Lung (tissue), 12 donors: ENCODE measurements around the gene LVRN. TPM values are rescaled to one million over a fixed set of nuclear protein-coding genes. Genes with fewer than 3 reads are reported as not detected.

Source experiments
- ATAC-seq: fragments of 200-7000 bp; cut with Tn5 transposase; one replicate; pipeline ENCODE4 v1.9.1; 2020; ENCODE audit warnings: moderate number of reproducible peaks; ENCODE audit not compliant: insufficient read depth, low FRiP score
- DNase-seq, 3 donors: peaks; one replicate each; pipeline ENCODE4 v3.0.0-alpha.2; 2013 to 2017
- H3K27ac ChIP-seq, 2 donors: one replicate each; pipeline ENCODE4 v1.5.1; 2013; ENCODE audit warnings: mild to moderate bottlenecking in 2 of 2, moderate library complexity in 2 of 2, control low read depth in 1 of 2, inconsistent platforms in 1 of 2, low read depth in 1 of 2, low read length in 1 of 2
- H3K27me3 ChIP-seq, 3 donors: one replicate each; pipeline ENCODE4 v1.5.1; 2013; ENCODE audit warnings: low read length in 2 of 3; ENCODE audit not compliant: control insufficient read depth in 3 of 3, insufficient read depth in 3 of 3
- H3K36me3 ChIP-seq, 4 donors: one replicate each; pipeline ENCODE4 v1.5.1; 2013; ENCODE audit warnings: low read length in 4 of 4, mild to moderate bottlenecking in 1 of 4, moderate library complexity in 1 of 4; ENCODE audit not compliant: control insufficient read depth in 4 of 4, insufficient read depth in 4 of 4
- H3K4me1 ChIP-seq, 5 donors: one replicate each; pipeline ENCODE4 v1.5.1; 2013; ENCODE audit warnings: low read length in 5 of 5, mild to moderate bottlenecking in 2 of 5, moderate library complexity in 1 of 5; ENCODE audit not compliant: control insufficient read depth in 5 of 5, insufficient read depth in 5 of 5
- H3K4me3 ChIP-seq: one replicate; pipeline ENCODE4 v1.5.1; 2013; ENCODE audit warnings: mild to moderate bottlenecking, control low read depth, moderate library complexity
- H3K9ac ChIP-seq, 2 donors: one replicate each; pipeline ENCODE4 v1.5.1; 2013; ENCODE audit warnings: low read length in 2 of 2, control low read depth in 1 of 2; ENCODE audit not compliant: insufficient read depth in 1 of 2
- H3K9me3 ChIP-seq, 4 donors: one replicate each; pipeline ENCODE4 v1.5.1; 2013; ENCODE audit warnings: low read length in 3 of 4, mild to moderate bottlenecking in 1 of 4, moderate library complexity in 1 of 4; ENCODE audit not compliant: control insufficient read depth in 4 of 4, insufficient read depth in 3 of 4
- CTCF ChIP-seq: IDR thresholded peaks from 2 replicates; pipeline ENCODE4 v1.5.1; 2012; ENCODE audit warnings: mild to moderate bottlenecking; ENCODE audit errors: control extremely low read depth, extremely low read depth
- whole genome bisulfite sequencing, 2 donors: extraction: QIAGEN DNeasy Blood & Tissue Kit; methylation state at CpG; one replicate each; pipeline ENCODE4 v1.1.7; 2013; 5-methylcytosine and 5-hydroxymethylcytosine counted together
- polyA plus RNA-seq, 2 donors: library from polyadenylated mRNA; stranded (reverse); fragments of 200-250 nt; gene quantifications; one replicate each; pipeline ENCODE4 v1.2.1, GENCODE V29; 2013
- total RNA-seq, 2 donors: library from RNA; depleted of rRNA in 1 of 2; stranded (reverse); fragments of >200 nt in 1 of 2; gene quantifications; one replicate each; pipeline ENCODE4 v1.2.1, GENCODE V29; 2014 to 2021
- donor health status: control.
- donor health status: control.
- donor health status: Bipolar disorder and iron deficiency.
- donor health status: healthy.
- donor health status: DM: yes; HTN: yes; CAD: no.

LVRN gene
- total and polyA plus RNA-seq, 4 donors = 0.10 to 0.94 (median 0.17) TPM

DNA sequence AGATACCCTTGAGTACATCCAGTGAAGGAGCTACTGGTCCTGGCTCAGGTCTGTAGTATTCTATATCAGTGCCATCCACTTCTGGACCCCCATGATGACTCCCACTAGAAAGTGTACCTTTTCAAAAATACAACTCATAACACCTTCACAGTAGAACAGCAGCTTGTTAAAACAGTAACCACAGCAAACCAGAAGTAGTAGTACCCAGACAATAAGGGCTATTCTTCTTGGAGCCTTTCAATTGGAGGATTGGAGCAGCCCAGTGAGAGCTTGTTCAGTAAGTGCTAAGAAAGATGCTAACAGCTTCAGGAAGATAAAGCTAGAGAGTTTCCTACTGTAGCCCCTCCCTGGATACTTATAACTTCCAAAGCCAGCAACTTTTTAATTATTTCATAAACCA lies 80.1 kb downstream of the LVRN start:
- no peak for ATAC-seq
- TF ChIP-seq CTCF = no peak
- H3K9ac ChIP-seq = no peak overlapping the region
- no peak overlapping the region for H3K27ac ChIP-seq
- H3K36me3 ChIP-seq = no peaks in the 10 kb centered on the region
- no peak overlapping the region for H3K4me3 ChIP-seq
- H3K27me3 ChIP-seq = no peaks in the 10 kb centered on the region
- no peaks in the 10 kb centered on the region for H3K9me3 ChIP-seq
- H3K4me1 ChIP-seq = no peaks in the 10 kb centered on the region
- DNase-seq = no peak

GRCh38 chr5:116044073-116044472 lies 81.8 kb downstream of the LVRN start:
- 66 to 82% methylated on average over 3 of the region's 3 CpGs for WGBS, 2 donors
- Histone ChIP-seq H3K36me3 (no peaks in the 10 kb centered on the region), H3K27me3 (no peaks in the 10 kb centered on the region), H3K4me3 (no peak overlapping the region), H3K9ac (no peak overlapping the region), H3K4me1 (no peaks in the 10 kb centered on the region), H3K9me3 (no peaks in the 10 kb centered on the region), H3K27ac (no peak overlapping the region)
- no peak for ATAC-seq
- DNase-seq = no peak
- no peak for TF ChIP-seq CTCF

DNA sequence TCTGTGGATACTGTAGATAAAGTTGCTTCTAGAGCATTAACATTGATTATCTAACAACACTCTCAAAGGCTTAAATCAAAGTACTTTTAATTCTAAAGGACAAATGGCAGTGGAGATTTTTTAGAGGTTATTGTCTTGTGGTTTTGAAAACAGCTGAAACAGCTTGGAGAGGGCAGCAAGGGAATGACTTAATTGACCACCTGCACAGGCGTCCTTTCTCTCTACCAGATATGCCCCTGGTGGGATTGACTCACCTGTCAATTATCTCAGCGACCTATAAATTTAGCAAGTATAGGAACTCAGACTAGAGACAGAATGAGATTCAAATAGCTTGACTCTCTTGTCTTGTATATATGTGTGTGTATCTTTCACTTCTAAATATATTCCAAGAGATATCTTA lies 83.5 kb downstream of the LVRN start:
- Histone ChIP-seq H3K27ac (no peak overlapping the region), H3K4me3 (no peak overlapping the region), H3K9ac (no peak overlapping the region), H3K36me3 (no peaks in the 10 kb centered on the region), H3K27me3 (no peaks in the 10 kb centered on the region), H3K9me3 (no peaks in the 10 kb centered on the region), H3K4me1 (no peaks in the 10 kb centered on the region)
- DNase-seq (no peak), ATAC-seq (no peak)
- 88 to 93% methylated on average over 2 of the region's 2 CpGs for WGBS, 2 donors
- no peak for TF ChIP-seq CTCF

- Histone ChIP-seq H3K36me3 (no peaks in the 10 kb centered on the region), H3K9me3 (no peaks in the 10 kb centered on the region), H3K27ac (no peak overlapping the region), H3K9ac (no peak overlapping the region), H3K4me1 (no peaks in the 10 kb centered on the region), H3K4me3 (no peak overlapping the region), H3K27me3 (no peaks in the 10 kb centered on the region)
- TF ChIP-seq CTCF = no peak
- no peak for ATAC-seq
- no peak for DNase-seq
- WGBS, 2 donors = 92 to 95% methylated on average over 3 of the region's 3 CpGs
Measured at GRCh38 chr5:116046261-116046660, 84.0 kb downstream of the LVRN start.
